Endodermal cell (in vitro differentiated cells): Measurements from ENCODE around the gene LRRC17. TPM values are rescaled to one million over a fixed set of nuclear protein-coding genes. Genes with fewer than 3 reads are reported as not detected.

ENCODE experiments used
- DNase-seq: peaks from one replicate; pipeline ENCODE4 v3.0.0-alpha.2; 2017
- H3K27ac ChIP-seq: 2 replicates; pipeline ENCODE4 v1.5.1; 2013; ENCODE audit warnings: mild to moderate bottlenecking, low read depth, low read length, moderate library complexity
- H3K27me3 ChIP-seq: 2 replicates; pipeline ENCODE4 v1.6.1; 2013; ENCODE audit warnings: mild to moderate bottlenecking, low read length, moderate library complexity; ENCODE audit not compliant: insufficient read depth, control insufficient read depth, poor library complexity, severe bottlenecking
- H3K36me3 ChIP-seq: 2 replicates; pipeline ENCODE4 v1.7.0; 2013; ENCODE audit warnings: mild to moderate bottlenecking, low read length, moderate library complexity; ENCODE audit not compliant: control insufficient read depth, insufficient read depth
- H3K4me1 ChIP-seq: one replicate; pipeline ENCODE4 v1.7.0; 2013; ENCODE audit warnings: low read length; ENCODE audit not compliant: control insufficient read depth, insufficient read depth
- H3K4me3 ChIP-seq: 2 replicates; pipeline ENCODE4 v1.5.1; 2013; ENCODE audit warnings: mild to moderate bottlenecking, low read length, moderate library complexity
- H3K9ac ChIP-seq: 2 replicates; pipeline ENCODE4 v1.6.1; 2013; ENCODE audit warnings: mild to moderate bottlenecking, low read length, moderate library complexity; ENCODE audit not compliant: poor library complexity, severe bottlenecking; ENCODE audit errors: extremely low read depth
- H3K9me3 ChIP-seq: 2 replicates; pipeline ENCODE4 v1.6.1; 2013; ENCODE audit warnings: mild to moderate bottlenecking, low read length, moderate library complexity; ENCODE audit not compliant: control insufficient read depth
- H3K27ac Mint-ChIP-seq: 2 replicates; pipeline ENCODE4 v1.8.0; 2020; ENCODE audit warnings: mixed read lengths
- H3K27me3 Mint-ChIP-seq: 2 replicates; pipeline ENCODE4 v1.8.0; 2021; ENCODE audit warnings: mild to moderate bottlenecking, mixed read lengths; ENCODE audit not compliant: insufficient read depth
- H3K36me3 Mint-ChIP-seq: 2 replicates; pipeline ENCODE4 v1.8.0; 2020; ENCODE audit warnings: low read depth, mixed read lengths
- H3K4me1 Mint-ChIP-seq: 2 replicates; pipeline ENCODE4 v1.8.0; 2020; ENCODE audit warnings: mixed read lengths
- H3K4me3 Mint-ChIP-seq: 2 replicates; pipeline ENCODE4 v1.8.0; 2020; ENCODE audit warnings: mild to moderate bottlenecking, moderate library complexity, mixed read lengths
- H3K9me3 Mint-ChIP-seq: 2 replicates; pipeline ENCODE4 v1.8.0; 2020; ENCODE audit warnings: mild to moderate bottlenecking, mixed read lengths
- WGBS, 2 experiments: methylation state at CpG; one replicate each; pipeline versions ENCODE4 v1.1.5 to v1.1.7; 2013; ENCODE audit warnings: missing lambda C conversion rate in 2 of 2, mixed read lengths in 1 of 2; ENCODE audit not compliant: insufficient coverage in 1 of 2, insufficient read length in 1 of 2; 5-methylcytosine and 5-hydroxymethylcytosine counted together
- total RNA-seq, 2 donors: library from RNA; stranded (reverse); fragmentation: NEBNext Ultra II Directional in 1 of 2; extraction: Animal tissue kit (Norgen Biotek cat#: 25700) in 1 of 2; gene quantifications; 2 replicates in 1 of 2; 3 replicates in 1 of 2; pipeline ENCODE4 v1.2.1, GENCODE V29; 2021
- TF ChIP-seq, protein P1 (sequence below): fragments of 200-600 bp; sonication (generic); conservative IDR thresholded peaks from 2 replicates; pipeline ENCODE4 v1.5.0; 2021; ENCODE audit warnings: antibody characterized with exemption, mild to moderate bottlenecking

Gene LRRC17
- total RNA-seq, 2 donors from 2014 or later, result 0.18 to 0.53 TPM

DNA sequence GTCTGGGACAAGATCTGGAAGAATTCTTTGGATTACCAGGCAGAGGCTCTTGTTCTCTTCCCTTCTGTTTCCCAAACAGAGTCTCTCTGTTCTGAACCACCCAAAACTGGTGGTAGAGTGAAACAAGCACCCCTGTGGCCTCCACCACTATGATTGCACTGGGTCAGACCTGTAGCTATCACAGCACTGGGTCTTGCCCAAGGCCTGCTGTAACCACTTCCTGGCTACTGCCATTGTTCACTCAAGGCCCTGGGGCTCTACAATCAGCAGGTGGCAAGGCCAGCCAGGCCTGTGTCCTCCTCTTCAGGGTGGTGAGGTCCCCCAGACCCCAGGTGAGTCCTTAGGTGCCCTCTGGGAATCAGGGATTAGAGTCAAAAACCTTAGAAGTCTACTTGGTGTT, 4.1 kb upstream of the LRRC17 start:
- Mint-ChIP-seq H3K4me3 (no peak overlapping the region), H3K36me3 (no peaks in the 10 kb centered on the region), H3K27me3 (no peaks in the 10 kb centered on the region), H3K4me1 (peaks cover 4% of the 10 kb centered on the region), H3K27ac (no peak overlapping the region), H3K9me3 (peaks cover 10% of the 10 kb centered on the region)
- TF ChIP-seq, protein P1, sequence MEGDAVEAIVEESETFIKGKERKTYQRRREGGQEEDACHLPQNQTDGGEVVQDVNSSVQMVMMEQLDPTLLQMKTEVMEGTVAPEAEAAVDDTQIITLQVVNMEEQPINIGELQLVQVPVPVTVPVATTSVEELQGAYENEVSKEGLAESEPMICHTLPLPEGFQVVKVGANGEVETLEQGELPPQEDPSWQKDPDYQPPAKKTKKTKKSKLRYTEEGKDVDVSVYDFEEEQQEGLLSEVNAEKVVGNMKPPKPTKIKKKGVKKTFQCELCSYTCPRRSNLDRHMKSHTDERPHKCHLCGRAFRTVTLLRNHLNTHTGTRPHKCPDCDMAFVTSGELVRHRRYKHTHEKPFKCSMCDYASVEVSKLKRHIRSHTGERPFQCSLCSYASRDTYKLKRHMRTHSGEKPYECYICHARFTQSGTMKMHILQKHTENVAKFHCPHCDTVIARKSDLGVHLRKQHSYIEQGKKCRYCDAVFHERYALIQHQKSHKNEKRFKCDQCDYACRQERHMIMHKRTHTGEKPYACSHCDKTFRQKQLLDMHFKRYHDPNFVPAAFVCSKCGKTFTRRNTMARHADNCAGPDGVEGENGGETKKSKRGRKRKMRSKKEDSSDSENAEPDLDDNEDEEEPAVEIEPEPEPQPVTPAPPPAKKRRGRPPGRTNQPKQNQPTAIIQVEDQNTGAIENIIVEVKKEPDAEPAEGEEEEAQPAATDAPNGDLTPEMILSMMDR, result no peak
- Histone ChIP-seq H3K9ac (no peak overlapping the region), H3K4me1 (no peaks in the 10 kb centered on the region), H3K9me3 (no peaks in the 10 kb centered on the region), H3K27ac (no peak overlapping the region), H3K27me3 (no peaks in the 10 kb centered on the region), H3K36me3 (no peaks in the 10 kb centered on the region), H3K4me3 (no peak overlapping the region)
- no peak for DNase-seq

DNA sequence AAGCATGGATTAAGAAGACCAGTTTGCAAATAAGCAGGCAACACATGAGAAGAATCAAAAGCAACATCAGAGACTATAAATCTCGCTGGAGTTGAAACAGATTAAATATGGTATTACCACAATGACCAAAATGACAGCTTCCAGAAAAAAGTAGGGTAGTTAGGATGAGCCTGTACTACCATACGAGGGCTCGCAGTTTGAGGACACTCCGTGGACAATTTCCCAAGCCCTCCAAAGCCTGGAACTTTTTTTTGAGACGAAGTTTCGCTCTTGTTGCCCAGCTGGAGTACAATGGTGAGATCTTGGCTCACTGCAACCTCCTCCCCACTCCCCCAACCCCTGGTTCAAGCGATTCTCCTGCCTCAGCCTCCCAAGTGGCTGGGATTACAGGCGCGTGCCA, 1.0 kb downstream of the LRRC17 start:
- Histone ChIP-seq H3K27me3 (no peaks in the 10 kb centered on the region), H3K9ac (no peak overlapping the region), H3K27ac (no peak overlapping the region), H3K36me3 (no peaks in the 10 kb centered on the region), H3K9me3 (no peaks in the 10 kb centered on the region), H3K4me3 (no peak overlapping the region), H3K4me1 (no peaks in the 10 kb centered on the region)
- WGBS, 2 experiments, result 93 to 94% methylated on average over 8 to 9 of the region's 9 CpGs
- H3K36me3 Mint-ChIP-seq, result no peaks in the 10 kb centered on the region
- no peak for DNase-seq
- TF ChIP-seq, protein P1, result no peak
- peaks cover 16% of the 10 kb centered on the region for H3K4me1 Mint-ChIP-seq
- no peak overlapping the region for H3K27ac Mint-ChIP-seq
- no peaks in the 10 kb centered on the region for H3K9me3 Mint-ChIP-seq
- no peaks in the 10 kb centered on the region for H3K27me3 Mint-ChIP-seq
- H3K4me3 Mint-ChIP-seq, result no peak overlapping the region

GRCh38 chr7:102914585-102914984, 1.8 kb downstream of the LRRC17 start:
- 75 to 85% methylated on average over 5 to 8 of the region's 8 CpGs for WGBS, 2 experiments
- H3K4me1 Mint-ChIP-seq, result peaks cover 16% of the 10 kb centered on the region
- peak; percentile 67 for DNase-seq

More at GRCh38 chr7:102914585-102914984, 1.8 kb downstream of the LRRC17 start:
- H3K27ac ChIP-seq, result no peak overlapping the region
- no peaks in the 10 kb centered on the region for H3K27me3 Mint-ChIP-seq
- H3K9me3 Mint-ChIP-seq, result no peaks in the 10 kb centered on the region
- no peaks in the 10 kb centered on the region for H3K36me3 Mint-ChIP-seq
- TF ChIP-seq, protein P1, result no peak
- H3K4me1 ChIP-seq, result no peaks in the 10 kb centered on the region
- no peak overlapping the region for H3K9ac ChIP-seq
- no peaks in the 10 kb centered on the region for H3K9me3 ChIP-seq
- no peaks in the 10 kb centered on the region for H3K36me3 ChIP-seq
- no peak overlapping the region for H3K4me3 Mint-ChIP-seq
- H3K4me3 ChIP-seq, result no peak overlapping the region
- no peaks in the 10 kb centered on the region for H3K27me3 ChIP-seq
- H3K27ac Mint-ChIP-seq, result no peak overlapping the region
